Erythroblast (primary cell): ENCODE results near the gene HDAC7.

Source experiments
- GATA1 ChIP-seq: IDR thresholded peaks from 2 replicates; pipeline ENCODE4 v1.6.1; 2011; ENCODE audit warnings: low read depth, mild to moderate bottlenecking, control low read depth, low read length, moderate library complexity
- POLR2A ChIP-seq: IDR thresholded peaks from 2 replicates; pipeline ENCODE4 v1.6.1; 2011; ENCODE audit warnings: mild to moderate bottlenecking, low read length

DNA sequence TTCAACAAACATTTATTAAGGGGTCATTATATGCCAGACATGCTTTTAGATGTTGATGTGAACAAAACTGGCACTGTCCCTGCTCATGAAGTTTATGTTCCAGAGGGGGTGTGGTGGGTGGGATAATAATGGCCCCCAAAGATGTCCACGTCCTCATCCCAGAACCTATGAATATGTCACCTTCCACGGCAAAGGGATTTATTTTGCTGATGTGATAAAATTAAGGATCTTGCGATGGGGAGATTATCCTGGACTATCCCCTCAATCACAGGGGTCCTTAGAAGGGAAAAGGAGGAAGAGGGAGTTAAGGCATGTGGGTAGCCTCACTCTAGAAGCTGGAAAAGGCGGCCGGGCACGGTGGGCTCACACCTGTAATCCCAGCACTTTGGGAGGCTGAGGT, 48.4 kb downstream of the HDAC7 start:
- TF ChIP-seq POLR2A = no peak
- no peak for TF ChIP-seq GATA1
